NCI-H510A (cell line): ENCODE data around the gene SFRP2.

Experiments
- DNase-seq: peaks from one replicate; lab custom pipeline; 2025; lab: John Stamatoyannopoulos, UW

Gene SFRP2

DNA sequence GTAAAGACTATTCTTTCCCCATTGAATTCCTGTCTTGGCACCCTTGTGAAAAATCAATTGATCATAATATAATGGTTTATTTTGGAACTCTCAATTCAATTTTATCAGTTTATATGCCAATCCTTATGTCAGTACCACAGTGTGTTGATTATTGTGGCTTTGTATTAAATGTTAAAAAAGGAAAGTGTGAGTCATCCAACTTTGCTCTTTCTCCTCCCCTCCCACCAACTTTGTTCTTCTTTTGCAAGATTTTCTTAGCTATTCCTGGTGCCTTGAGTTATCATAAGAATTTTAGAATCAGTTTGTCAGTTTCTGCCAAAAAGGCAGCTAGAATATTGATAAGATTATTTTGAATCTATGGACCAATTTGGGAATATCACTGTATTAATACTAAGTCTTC, 17.8 kb downstream of the SFRP2 start:
- DNase-seq, result no peak

DNA sequence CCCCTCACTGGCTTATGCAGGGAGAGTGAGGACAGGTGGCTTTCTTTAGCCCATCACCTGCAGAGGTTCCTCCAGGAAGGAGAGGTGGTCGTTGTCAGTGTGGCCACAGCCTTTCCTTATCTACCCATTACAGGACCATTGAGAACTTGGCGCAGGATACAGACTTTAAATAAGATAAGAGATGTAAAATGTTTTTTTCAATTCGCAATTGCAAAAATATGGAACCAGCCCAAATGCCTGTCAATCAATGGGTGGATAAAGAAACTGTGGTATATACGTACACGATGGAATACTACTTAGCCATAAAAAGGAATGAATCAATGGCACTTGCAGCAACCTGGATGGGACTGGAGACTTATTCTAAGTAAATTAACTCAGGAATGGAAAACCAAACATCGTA, 22.1 kb downstream of the SFRP2 start:
- no peak for DNase-seq

DNA sequence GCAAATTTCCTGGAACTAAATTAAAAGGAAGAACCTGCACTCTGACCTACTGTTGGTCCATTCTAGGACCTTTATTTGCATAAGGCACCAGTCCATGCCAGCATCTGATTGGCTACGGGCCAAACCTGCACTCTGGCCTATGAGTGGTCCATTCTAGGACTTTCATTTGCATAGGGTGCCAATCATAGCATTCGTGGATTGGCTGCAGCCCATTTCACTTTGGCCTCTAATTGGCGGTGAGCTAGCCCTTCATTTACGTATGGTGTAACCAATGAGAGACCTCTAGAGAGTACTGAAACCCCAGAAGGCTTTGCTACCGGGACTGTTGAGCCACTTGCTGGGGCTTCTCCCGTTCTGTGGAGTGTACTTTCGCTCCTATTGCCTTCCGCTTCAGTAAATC, 23.0 kb downstream of the SFRP2 start:
- DNase-seq, result no peak

- DNase-seq, result no peak
Observed at GRCh38 chr4:153764601-153765368, 24.1 kb downstream of the SFRP2 start.

GRCh38 chr4:153763404-153763803, 25.5 kb downstream of the SFRP2 start:
- no peak for DNase-seq

- peak; percentile 5 for DNase-seq
Observed at GRCh38 chr4:153759407-153760316, 29.2 kb downstream of the SFRP2 start, which contains the start of gene RNF175. Gene RNF175, minus strand, starts transcription at chr4:153760024. Its CDS starts 162 bp downstream, at chr4:153759862.

DNA sequence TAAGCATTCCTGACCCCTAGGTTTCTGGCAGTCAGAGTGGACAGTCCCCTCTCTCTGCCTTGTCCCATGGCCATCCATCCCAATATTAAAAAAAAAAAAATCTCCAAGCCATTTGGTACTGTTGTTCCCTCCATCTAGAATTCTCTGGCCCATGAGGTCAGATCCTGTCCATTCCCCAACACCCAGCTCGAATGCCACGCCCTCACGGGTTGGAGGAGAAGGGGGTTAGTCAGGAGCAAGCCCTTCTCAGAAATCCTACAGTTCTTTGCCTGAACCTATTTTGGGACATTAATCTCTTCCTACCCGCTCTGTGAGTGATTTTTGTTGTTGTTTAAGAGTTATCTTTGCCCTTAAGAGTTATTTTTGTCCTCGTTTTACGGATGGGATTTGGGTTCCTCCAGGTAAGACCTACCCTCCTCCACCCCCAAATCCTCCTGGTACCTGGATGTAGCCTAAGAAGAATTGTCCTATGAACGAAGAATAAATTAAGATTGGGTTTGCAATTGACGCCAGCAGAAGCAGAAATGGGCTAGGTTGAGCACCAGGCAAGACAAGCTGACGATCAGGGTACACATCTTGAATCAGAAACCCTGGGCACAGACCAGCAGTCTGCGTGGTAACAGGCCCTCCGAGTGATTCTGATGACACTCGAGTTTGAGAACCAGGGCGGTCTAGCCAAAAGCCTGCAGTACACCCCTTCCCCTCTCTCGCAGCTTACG, 30.0 kb downstream of the SFRP2 start:
- DNase-seq, result no peak

DNA sequence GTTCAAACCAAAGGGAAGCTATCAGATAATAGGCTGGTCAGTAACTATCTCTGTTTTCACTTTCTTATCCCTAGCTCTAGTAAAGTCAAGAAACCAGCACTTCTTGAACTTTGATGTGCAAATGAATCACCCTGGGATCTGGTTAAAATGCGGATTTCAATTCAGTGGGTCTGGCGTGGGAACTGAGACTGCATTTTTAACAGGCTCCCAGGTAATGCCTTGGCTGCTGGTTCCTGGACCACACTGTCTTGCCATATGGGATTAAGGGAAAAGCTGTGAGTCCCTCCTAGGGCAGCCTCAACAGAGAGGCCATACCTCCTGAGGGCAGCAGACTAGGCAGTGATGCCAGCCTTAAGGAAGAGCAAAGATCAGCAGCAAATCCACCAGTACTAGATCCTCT, 30.7 kb downstream of the SFRP2 start:
- DNase-seq, result no peak

DNA sequence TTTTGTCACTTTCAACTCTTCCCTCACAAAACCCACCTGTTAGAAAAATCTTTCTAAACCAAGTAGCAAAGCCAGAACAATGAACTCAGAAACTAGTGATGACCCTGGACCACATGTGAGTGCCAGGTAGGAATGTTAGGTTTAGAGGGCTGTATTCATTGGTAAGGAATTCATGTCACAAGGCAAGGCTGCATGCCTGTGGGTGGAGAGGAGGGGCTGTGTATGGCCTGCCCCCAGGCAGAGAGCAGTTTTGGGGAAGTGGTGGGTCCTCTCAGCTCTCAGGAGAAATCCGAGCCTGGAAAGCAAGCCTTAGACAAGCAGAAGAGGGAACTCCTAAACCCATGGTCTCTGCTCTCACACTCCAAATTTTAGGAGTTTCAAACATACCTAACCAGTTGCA, 31.5 kb downstream of the SFRP2 start:
- no peak for DNase-seq

DNA sequence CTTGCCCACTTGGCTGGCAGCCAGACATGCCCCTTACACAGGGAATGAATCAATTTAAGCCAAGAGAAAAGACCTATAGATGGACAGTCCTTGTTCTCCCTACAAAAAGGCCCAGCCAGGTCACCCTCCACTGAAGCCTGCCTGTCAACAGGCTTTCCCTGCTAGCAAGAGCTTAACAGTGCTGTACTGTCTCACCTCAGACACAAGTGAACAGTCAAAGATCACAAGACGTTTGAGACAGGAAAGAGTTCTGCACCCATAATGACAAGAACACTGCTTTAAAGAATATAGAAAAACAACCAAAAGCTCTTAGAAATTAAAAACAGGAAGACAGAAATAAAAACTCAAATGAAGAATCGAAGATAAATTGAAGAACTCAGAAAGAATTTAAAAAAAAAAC, 33.7 kb downstream of the SFRP2 start:
- DNase-seq, result no peak

DNA sequence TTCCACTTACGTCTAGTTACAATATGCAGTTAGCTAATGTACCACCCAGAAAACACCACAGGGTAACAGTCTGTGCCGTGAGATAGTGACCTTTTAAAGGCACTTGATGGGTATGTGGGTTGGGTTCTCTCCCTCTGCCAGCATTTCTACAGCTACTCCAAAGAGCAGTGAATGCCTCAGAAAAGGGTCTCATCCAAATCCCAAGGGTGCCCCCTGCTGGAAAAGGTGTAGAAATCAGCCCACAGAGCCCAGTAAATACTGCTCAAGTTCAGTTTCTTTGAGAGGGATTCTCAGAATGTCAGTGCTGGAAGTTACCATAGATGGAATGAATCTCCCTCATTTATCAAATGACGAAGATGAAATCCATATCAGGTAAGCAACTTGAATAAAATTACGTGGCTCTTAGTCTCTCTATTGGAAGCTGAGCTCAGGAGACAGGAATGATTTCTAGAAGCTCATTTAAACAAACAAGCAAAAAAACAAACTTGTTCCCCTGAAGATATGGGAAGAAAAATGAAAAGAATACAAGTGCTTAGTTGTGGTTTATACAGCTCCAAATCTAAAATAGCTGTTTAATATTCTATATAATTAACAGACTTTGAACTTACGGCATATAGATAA, 38.6 kb downstream of the SFRP2 start:
- peak; percentile 6 for DNase-seq

- DNase-seq, result no peak
Observed at GRCh38 chr4:153748378-153748777, 40.5 kb downstream of the SFRP2 start.

DNA sequence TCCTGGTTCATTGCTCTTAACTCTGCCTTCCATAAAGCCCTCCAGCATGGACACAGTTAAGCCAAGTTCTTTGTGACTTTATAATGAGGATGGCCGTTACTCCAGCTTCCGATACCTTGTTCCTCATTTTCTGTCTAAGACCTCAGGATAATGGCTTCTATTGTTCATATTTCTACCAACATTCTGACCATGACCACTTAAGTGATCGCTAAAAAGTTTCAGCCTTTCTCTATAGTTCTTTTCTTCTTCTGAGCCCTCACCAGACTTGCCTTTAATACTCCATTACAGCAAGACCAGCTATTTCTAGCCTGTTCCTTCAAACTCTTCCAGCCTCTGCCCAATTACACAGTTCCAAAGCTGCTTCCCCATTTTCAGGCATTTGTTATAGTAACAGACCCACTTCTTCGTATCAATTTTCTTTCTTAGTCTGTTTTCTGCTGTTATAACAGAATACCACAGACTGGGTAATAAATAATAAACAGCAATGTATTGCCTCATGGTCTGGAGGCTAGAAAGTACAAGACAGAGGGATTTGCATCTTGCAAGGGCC, 41.4 kb downstream of the SFRP2 start:
- DNase-seq, result no peak

DNA sequence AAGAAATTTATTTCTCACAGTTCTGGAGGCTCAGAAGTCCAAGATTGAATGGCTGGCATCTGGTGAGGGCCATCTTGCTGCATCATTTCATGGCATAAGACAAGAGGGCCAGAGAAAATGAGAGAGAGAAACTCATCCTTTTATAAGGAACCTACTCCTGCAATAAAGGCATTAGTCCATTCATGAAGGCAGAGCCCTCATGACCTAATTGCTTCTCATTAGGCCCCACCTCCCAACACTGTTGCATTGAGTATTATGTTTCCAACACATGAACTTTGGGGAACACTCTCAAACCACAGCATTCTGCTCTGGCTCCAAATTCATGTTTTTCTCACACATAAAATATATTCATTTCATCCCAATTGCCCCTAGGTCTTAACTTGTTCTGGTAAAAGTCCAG, 43.2 kb downstream of the SFRP2 start:
- DNase-seq, result no peak

- DNase-seq, result no peak
Observed at GRCh38 chr4:153741541-153741940, 47.3 kb downstream of the SFRP2 start.

DNA sequence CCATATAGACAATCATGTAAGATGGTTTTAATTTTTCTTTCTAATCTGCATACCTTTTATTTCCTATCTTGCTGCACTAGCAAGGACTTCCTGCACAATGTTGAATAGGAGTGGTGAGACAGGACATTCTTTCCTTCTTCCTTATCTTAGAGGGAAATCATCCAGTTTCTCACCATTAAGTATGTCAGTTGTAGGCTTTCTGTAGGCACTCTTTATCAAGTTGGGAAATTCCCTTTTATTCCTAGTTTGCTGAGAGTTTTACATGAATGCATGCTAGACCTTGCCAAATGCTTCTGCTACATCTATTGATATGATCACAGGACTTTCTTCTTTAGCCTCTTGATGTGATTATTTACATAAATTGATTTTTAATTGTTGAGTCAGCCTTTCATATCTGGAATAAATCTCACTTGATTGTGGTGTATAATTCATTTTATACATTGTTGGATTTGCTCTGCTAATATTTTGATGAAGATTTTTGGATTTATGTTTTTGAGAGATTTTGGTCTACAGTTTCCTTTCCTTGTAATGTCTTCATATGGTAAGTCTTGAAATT, 52.9 kb downstream of the SFRP2 start:
- DNase-seq, result no peak

GRCh38 chr4:153733751-153734448, 55.0 kb downstream of the SFRP2 start:
- no peak for DNase-seq

DNA sequence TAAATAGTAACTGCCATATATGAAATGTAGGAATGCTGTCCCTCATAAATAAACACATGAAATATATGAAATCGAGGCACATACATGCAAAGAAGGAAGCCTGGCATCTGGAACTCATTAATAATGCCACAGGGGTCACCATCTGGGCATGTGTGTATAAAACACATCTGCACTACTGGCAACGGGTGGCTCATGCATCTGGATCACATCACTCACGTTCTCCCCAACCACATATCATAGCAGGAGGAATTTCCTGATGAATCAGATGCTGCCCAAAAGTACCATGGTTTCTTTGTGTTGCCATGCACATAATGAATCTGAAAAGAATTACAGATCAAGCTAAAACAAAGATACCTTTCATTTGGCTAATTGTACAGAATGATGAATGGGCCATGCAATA, 57.6 kb downstream of the SFRP2 start:
- DNase-seq, result no peak
